GM21390 (cell line): ENCODE measurements around the gene ADAM19.
"Not testable (repeated sequence)": the region's sequence is repeated elsewhere in the genome, so short reads cannot be mapped to it uniquely, and the experiment has no call there.

Experiments
- ATAC-seq: cut with Tn5 transposase; IDR thresholded peaks from one replicate; pipeline ENCODE4 v1.9.1; 2021; ENCODE audit not compliant: unreplicated experiment

The ADAM19 gene

GRCh38 chr5:157443041-157443549 is 132.5 kb downstream of the ADAM19 start:
- no peak for ATAC-seq

- no peak for ATAC-seq
These were observed 141.5 kb downstream of the ADAM19 start for GRCh38 chr5:157434096-157434495.

- ATAC-seq: peak; percentile 78
These were observed 143.9 kb downstream of the ADAM19 start for GRCh38 chr5:157431544-157432200.

GRCh38 chr5:157429920-157430319 is 145.7 kb downstream of the ADAM19 start:
- not testable (repeated sequence) for ATAC-seq
